ENCODE measurements around the gene BORCS8.

Gene BORCS8

GRCh38 chr19:19159534-19159933 lies 32.4 kb downstream of the BORCS8 start:
- TF ChIP-seq, protein P1, sequence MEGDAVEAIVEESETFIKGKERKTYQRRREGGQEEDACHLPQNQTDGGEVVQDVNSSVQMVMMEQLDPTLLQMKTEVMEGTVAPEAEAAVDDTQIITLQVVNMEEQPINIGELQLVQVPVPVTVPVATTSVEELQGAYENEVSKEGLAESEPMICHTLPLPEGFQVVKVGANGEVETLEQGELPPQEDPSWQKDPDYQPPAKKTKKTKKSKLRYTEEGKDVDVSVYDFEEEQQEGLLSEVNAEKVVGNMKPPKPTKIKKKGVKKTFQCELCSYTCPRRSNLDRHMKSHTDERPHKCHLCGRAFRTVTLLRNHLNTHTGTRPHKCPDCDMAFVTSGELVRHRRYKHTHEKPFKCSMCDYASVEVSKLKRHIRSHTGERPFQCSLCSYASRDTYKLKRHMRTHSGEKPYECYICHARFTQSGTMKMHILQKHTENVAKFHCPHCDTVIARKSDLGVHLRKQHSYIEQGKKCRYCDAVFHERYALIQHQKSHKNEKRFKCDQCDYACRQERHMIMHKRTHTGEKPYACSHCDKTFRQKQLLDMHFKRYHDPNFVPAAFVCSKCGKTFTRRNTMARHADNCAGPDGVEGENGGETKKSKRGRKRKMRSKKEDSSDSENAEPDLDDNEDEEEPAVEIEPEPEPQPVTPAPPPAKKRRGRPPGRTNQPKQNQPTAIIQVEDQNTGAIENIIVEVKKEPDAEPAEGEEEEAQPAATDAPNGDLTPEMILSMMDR (IDR thresholded peaks at IDR 0.05), result no peak

- TF ChIP-seq, protein P1 (IDR thresholded peaks at IDR 0.05), result no peak
These were observed 34.1 kb downstream of the BORCS8 start for GRCh38 chr19:19157808-19158207.

GRCh38 chr19:19155495-19156219 lies 36.3 kb downstream of the BORCS8 start:
- TF ChIP-seq, protein P1 (IDR thresholded peaks at IDR 0.05), result no peak

- TF ChIP-seq, protein P1 (IDR thresholded peaks at IDR 0.05), result no peak
These were observed 37.0 kb downstream of the BORCS8 start for GRCh38 chr19:19154768-19155494.

GRCh38 chr19:19152668-19153384 lies 39.1 kb downstream of the BORCS8 start:
- TF ChIP-seq, protein P1 (IDR thresholded peaks at IDR 0.05), result no peak

- TF ChIP-seq, protein P1 (IDR thresholded peaks at IDR 0.05), result no peak
These were observed 40.5 kb downstream of the BORCS8 start for GRCh38 chr19:19151418-19151817.

GRCh38 chr19:19149435-19149834 lies 42.5 kb downstream of the BORCS8 start:
- TF ChIP-seq, protein P1 (IDR thresholded peaks at IDR 0.05), result no peak
